Esophagus squamous epithelium (tissue), 5 donors: ENCODE data around the gene TCF12. TPM values are rescaled to one million over a fixed set of nuclear protein-coding genes. Genes with fewer than 3 reads are reported as not detected.

Source experiments
- DNase-seq: peaks from one replicate; lab custom pipeline; 2025; lab: John Stamatoyannopoulos, UW
- H3K27ac ChIP-seq, 4 donors: fragments of 200-600 bp; sonication (generic); one replicate each; pipeline ENCODE4 v1.5.1; 2016 to 2019; ENCODE audit warnings: mild to moderate bottlenecking in 1 of 4
- H3K27me3 ChIP-seq, 4 donors: fragments of 200-600 bp; sonication (generic); 1 replicate in 3 of 4; 2 replicates in 1 of 4; pipeline versions ENCODE4 v1.5.1 to v1.6.0; 2017 to 2021; ENCODE audit warnings: antibody characterized with exemption in 1 of 4
- H3K36me3 ChIP-seq, 3 donors: fragments of 200-600 bp; sonication (generic); one replicate each; pipeline ENCODE4 v1.5.1; 2016 to 2019
- H3K4me1 ChIP-seq, 3 donors: fragments of 200-600 bp; sonication (generic); one replicate each; pipeline ENCODE4 v1.5.1; 2017 to 2019
- H3K4me3 ChIP-seq, 4 donors: fragments of 200-600 bp; sonication (generic); 1 replicate in 3 of 4; 2 replicates in 1 of 4; pipeline ENCODE4 v1.5.1; 2016 to 2019; ENCODE audit warnings: mild to moderate bottlenecking in 2 of 4, moderate library complexity in 1 of 4
- H3K9me3 ChIP-seq, 3 donors: fragments of 200-600 bp; sonication (generic); one replicate each; pipeline ENCODE4 v1.5.1; 2016 to 2019
- CTCF ChIP-seq, 6 experiments: fragments of 450-650 bp in 4 of 6; fragments of 200-600 bp in 2 of 6; sonication (generic) in 2 of 6; IDR thresholded peaks; one replicate each; pipeline ENCODE4 v1.5.1; 2016 to 2019; ENCODE audit warnings: antibody characterized with exemption in 6 of 6, mild to moderate bottlenecking in 4 of 6, moderate library complexity in 4 of 6
- POLR2A ChIP-seq, 4 donors: fragments of 450-650 bp; IDR thresholded peaks; one replicate each; pipeline ENCODE4 v1.6.1; 2017; ENCODE audit warnings: antibody characterized with exemption in 4 of 4, mild to moderate bottlenecking in 4 of 4, moderate library complexity in 3 of 4
- WGBS, 2 donors: methylation state at CpG; one replicate each; pipeline ENCODE4 v1.1.5; 2018; 5-methylcytosine and 5-hydroxymethylcytosine counted together
- intact Hi-C: fragments of 100-400 bp; cut with DNase I; formaldehyde crosslinking; loops from one replicate; pipeline ENCODE4 v1.15.0; 2022
- total RNA-seq, 4 donors: library from RNA; depleted of rRNA; stranded (reverse); fragments of >200 nt; gene quantifications; one replicate each; pipeline ENCODE4 v1.1.0, GENCODE V29; 2016
- donor health status: DM: yes; HTN: yes; CAD: no.

Gene TCF12
- total RNA-seq, 4 donors from 2014 or later, result 28.5 to 90.4 (median 51.3) TPM

DNA sequence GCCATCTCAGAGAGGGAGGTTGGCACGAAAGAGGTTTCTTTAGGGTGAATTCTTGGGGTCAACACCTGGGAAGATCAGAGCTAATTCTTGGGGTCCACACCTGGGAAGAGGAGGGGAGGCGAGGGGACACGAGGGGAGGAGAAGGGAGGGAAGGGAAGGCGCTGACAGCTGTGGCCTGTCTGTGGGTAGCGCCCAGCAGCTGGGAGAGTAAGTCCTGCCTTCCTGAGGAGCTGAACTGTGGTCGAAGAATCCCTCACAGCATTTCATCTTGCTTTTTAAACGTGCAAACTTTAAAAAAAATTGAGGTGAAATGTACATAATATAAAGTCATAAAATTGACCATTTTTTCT is 394.7 kb downstream of the TCF12 start:
- no peak overlapping the region for H3K27ac ChIP-seq
- no peak for DNase-seq
- H3K27me3 ChIP-seq, result no peaks in the 10 kb centered on the region
- intact Hi-C loops, result no loop called here
- 83 to 87% methylated on average over 7 of the region's 7 CpGs for WGBS, 2 donors
- H3K4me1 ChIP-seq, result no peaks in the 10 kb centered on the region
- TF ChIP-seq CTCF (IDR thresholded peaks at IDR 0.05), result no peak
- no peak for TF ChIP-seq POLR2A (IDR thresholded peaks at IDR 0.05)
- no peak overlapping the region for H3K4me3 ChIP-seq
- no peaks in the 10 kb centered on the region for H3K36me3 ChIP-seq
- H3K9me3 ChIP-seq, result no peaks in the 10 kb centered on the region

GRCh38 chr15:57314221-57314620 is 395.8 kb downstream of the TCF12 start:
- DNase-seq, result no peak
- intact Hi-C loops, result no loop called here
- Histone ChIP-seq H3K36me3 (no peaks in the 10 kb centered on the region), H3K9me3 (no peaks in the 10 kb centered on the region), H3K4me1 (no peaks in the 10 kb centered on the region), H3K4me3 (no peak overlapping the region), H3K27ac (no peak overlapping the region), H3K27me3 (no peaks in the 10 kb centered on the region)
- WGBS, 2 donors, result 77 to 84% methylated on average over 3 of the region's 3 CpGs
- TF ChIP-seq POLR2A (IDR thresholded peaks at IDR 0.05) (no peak), CTCF (IDR thresholded peaks at IDR 0.05) (no peak)

- WGBS, 2 donors, result 61 to 75% methylated on average over 3 to 4 of the region's 4 CpGs
- Histone ChIP-seq H3K27ac (no peak overlapping the region), H3K36me3 (no peaks in the 10 kb centered on the region), H3K4me1 (peaks cover 0 to 10% (median 0%) of the 10 kb centered on the region in 3 donors), H3K27me3 (no peaks in the 10 kb centered on the region), H3K4me3 (no peak overlapping the region), H3K9me3 (no peaks in the 10 kb centered on the region)
- no peak for DNase-seq
- TF ChIP-seq CTCF (IDR thresholded peaks at IDR 0.05), result no peak
- no peak for TF ChIP-seq POLR2A (IDR thresholded peaks at IDR 0.05)
- intact Hi-C loops, result no loop called here
Measured at GRCh38 chr15:57316451-57316850, 398.0 kb downstream of the TCF12 start.

GRCh38 chr15:57319226-57319918 is 400.9 kb downstream of the TCF12 start:
- Histone ChIP-seq H3K27me3 (no peaks in the 10 kb centered on the region), H3K4me1 (peaks cover 0 to 20% (median 0%) of the 10 kb centered on the region in 3 donors), H3K36me3 (no peaks in the 10 kb centered on the region), H3K4me3 (no peak overlapping the region), H3K9me3 (no peaks in the 10 kb centered on the region), H3K27ac (no peak overlapping the region)
- WGBS, 2 donors, result 94% methylated on average over 23 to 24 of the region's 36 CpGs
- intact Hi-C loops, result no loop called here
- DNase-seq, result no peak
- TF ChIP-seq CTCF (IDR thresholded peaks at IDR 0.05) (no peak), POLR2A (IDR thresholded peaks at IDR 0.05) (no peak)

DNA sequence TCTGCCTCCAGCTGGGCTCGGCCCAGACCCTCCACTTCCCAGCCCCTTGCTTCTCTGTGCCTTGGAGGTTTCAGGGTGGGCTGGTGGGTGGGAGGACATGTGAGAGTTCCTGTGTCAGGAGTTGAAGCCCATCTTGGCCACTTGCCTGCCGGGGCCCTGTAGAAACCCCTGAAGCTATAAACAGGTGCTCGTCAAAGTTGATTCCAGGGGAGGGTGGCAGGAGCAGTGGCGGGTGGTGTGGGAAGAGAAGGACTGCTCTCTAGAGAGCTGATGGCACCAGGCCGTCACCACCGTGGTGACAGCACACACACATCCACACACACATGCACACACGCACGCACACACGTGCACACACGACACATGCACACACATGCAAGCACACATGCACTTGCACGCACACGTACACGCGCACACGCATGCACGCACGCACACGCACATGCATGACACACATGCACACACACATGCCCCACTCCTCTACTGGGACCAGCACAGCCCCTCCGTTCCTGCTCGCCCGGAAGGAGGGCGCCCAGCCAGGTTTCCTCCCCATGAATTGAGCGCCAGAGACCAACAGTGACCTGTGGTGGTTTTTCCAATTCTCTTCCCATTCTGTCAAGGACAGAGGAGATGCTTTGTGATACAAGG is 401.6 kb downstream of the TCF12 start:
- WGBS, 2 donors, result 84 to 85% methylated on average over 13 to 19 of the region's 23 CpGs
- DNase-seq, result no peak

More for the DNA sequence above, 401.6 kb downstream of the TCF12 start:
- Histone ChIP-seq H3K27me3 (no peaks in the 10 kb centered on the region), H3K4me3 (no peak overlapping the region), H3K27ac (no peak overlapping the region), H3K4me1 (peaks cover 0 to 22% (median 0%) of the 10 kb centered on the region in 3 donors), H3K9me3 (no peaks in the 10 kb centered on the region), H3K36me3 (no peaks in the 10 kb centered on the region)
- no peak for TF ChIP-seq CTCF (IDR thresholded peaks at IDR 0.05)
- TF ChIP-seq POLR2A (IDR thresholded peaks at IDR 0.05), result no peak
- intact Hi-C loops, result no loop called here
